ENCODE results near the gene DLL3. TPM values are rescaled to one million over a fixed set of nuclear protein-coding genes. Genes with fewer than 3 reads are reported as not detected.
A peak's percentile ranks its signal among the peaks of the same experiment; 100 is the strongest.

Gene DLL3
- total and polyA plus RNA-seq, 10 of the 15 experiments (the other 5 are each of a cell fraction or from before 2014, with no cell fraction given) = 0.18 to 2.0 (median 0.95) TPM

- TF ChIP-seq ESRRA (IDR thresholded peaks at IDR 0.05; ENCODE audit: low read length) (no peak), PKNOX1 (IDR thresholded peaks at IDR 0.05) (no peak), BCLAF1 (IDR thresholded peaks at IDR 0.05) (no peak), CHD4 (IDR thresholded peaks at IDR 0.05) (no peak), YBX1 (IDR thresholded peaks at IDR 0.05) (no peak), IRF3 (IDR thresholded peaks at IDR 0.05) (no peak), ZBTB33 (IDR thresholded peaks at IDR 0.05) (no peak), NBN (IDR thresholded peaks at IDR 0.05) (no peak), USF1 (IDR thresholded peaks at IDR 0.05; ENCODE audit: borderline replicate concordance, extremely low read length, insufficient read depth, low read depth, low read length) (peak; percentile 60), ZNF622 (IDR thresholded peaks at IDR 0.05) (no peak), EGR1 (IDR thresholded peaks at IDR 0.05; ENCODE audit: borderline replicate concordance in 1 of 2, low read depth in 2 of 2, low read length in 2 of 2) (0 out of 3 replicates have a peak, but pooled peaks of 1 of the 2 experiments have one; percentile 26), CHD2 (IDR thresholded peaks at IDR 0.05; ENCODE audit: borderline replicate concordance, low read depth, low read length) (no peak), ZNF384 (IDR thresholded peaks at IDR 0.05; ENCODE audit: borderline replicate concordance, low read depth, low read length) (no peak), WRNIP1 (IDR thresholded peaks at IDR 0.05; ENCODE audit: borderline replicate concordance, low read depth, low read length) (no peak), MEF2A (IDR thresholded peaks at IDR 0.05; ENCODE audit: insufficient read depth, low read depth, low read length) (no peak), BHLHE40 (IDR thresholded peaks at IDR 0.05; ENCODE audit: borderline replicate concordance in 1 of 2, low read depth in 2 of 2, low read length in 1 of 2) (peak; percentile 89 to 98), TCF3 (IDR thresholded peaks at IDR 0.05; ENCODE audit: borderline replicate concordance, insufficient read depth, low read depth, low read length) (no peak), ATF2 (IDR thresholded peaks at IDR 0.05; ENCODE audit: low read length) (no peak)
These were observed 8.4 kb downstream of the DLL3 start (continued) for GRCh38 chr19:39506944-39507714.
